Testis (tissue), 3 donors: ENCODE results near the gene EVA1B. TPM values are rescaled to one million over a fixed set of nuclear protein-coding genes. Genes with fewer than 3 reads are reported as not detected.
A peak's percentile ranks its signal among the peaks of the same experiment; 100 is the strongest.

Experiments used
- DNase-seq: peaks from one replicate; pipeline ENCODE4 v3.0.0-alpha.2; 2019
- H3K27ac ChIP-seq, 2 donors: fragments of 200-600 bp; sonication (generic); one replicate each; pipeline ENCODE4 v1.5.1; 2019
- H3K27me3 ChIP-seq: fragments of 200-600 bp; sonication (generic); one replicate; pipeline ENCODE4 v1.5.1; 2019
- H3K36me3 ChIP-seq: fragments of 200-600 bp; sonication (generic); one replicate; pipeline ENCODE4 v1.5.1; 2017; ENCODE audit warnings: low read depth; ENCODE audit errors: missing control alignments
- H3K4me1 ChIP-seq: fragments of 200-600 bp; sonication (generic); one replicate; pipeline ENCODE4 v1.5.1; 2019
- H3K4me3 ChIP-seq, 2 donors: fragments of 200-600 bp; sonication (generic); one replicate each; pipeline ENCODE4 v1.5.1; 2017 to 2019
- H3K9me3 ChIP-seq: fragments of 200-600 bp; sonication (generic); one replicate; pipeline ENCODE4 v1.5.1; 2017
- POLR2A ChIP-seq: fragments of 450-650 bp; IDR thresholded peaks from one replicate; pipeline ENCODE4 v1.6.1; 2017; ENCODE audit warnings: antibody characterized with exemption, mild to moderate bottlenecking, moderate library complexity
- WGBS, 2 donors: methylation state at CpG; one replicate each; pipeline ENCODE4 v1.1.5; 2018; 5-methylcytosine and 5-hydroxymethylcytosine counted together
- intact Hi-C: fragments of 100-400 bp; cut with DNase I; formaldehyde crosslinking; loops from one replicate; pipeline ENCODE4 v1.15.1; 2023; ENCODE audit warnings: low total_unique reads
- polyA plus RNA-seq: library from polyadenylated mRNA; stranded (reverse); fragments of 350-450 nt; fragmentation: Illumina TruSeq; extraction: RNeasy Lipid Tissue Mini Kit (QIAGEN cat#74804); gene quantifications from one replicate; pipeline ENCODE4 v1.2.3, GENCODE V29; 2014; ENCODE audit warnings: low read depth, low replicate concordance; ENCODE audit not compliant: insufficient read depth
- total RNA-seq, 2 donors: library from RNA; depleted of rRNA; stranded (reverse); fragments of >200 nt; gene quantifications; one replicate each; pipeline ENCODE4 v1.2.3, GENCODE V29; 2016
- TF ChIP-seq, protein P1 (sequence below), 3 experiments: fragments of 450-650 bp in 2 of 3; fragments of 200-600 bp in 1 of 3; sonication (generic) in 1 of 3; IDR thresholded peaks; one replicate each; pipeline ENCODE4 v1.5.1; 2016 to 2019; ENCODE audit warnings: antibody characterized with exemption in 3 of 3, mild to moderate bottlenecking in 2 of 3, moderate library complexity in 1 of 3

EVA1B gene
- total and polyA plus RNA-seq, 3 donors from 2014 or later, result 9.1 to 19.4 (median 9.6) TPM

DNA sequence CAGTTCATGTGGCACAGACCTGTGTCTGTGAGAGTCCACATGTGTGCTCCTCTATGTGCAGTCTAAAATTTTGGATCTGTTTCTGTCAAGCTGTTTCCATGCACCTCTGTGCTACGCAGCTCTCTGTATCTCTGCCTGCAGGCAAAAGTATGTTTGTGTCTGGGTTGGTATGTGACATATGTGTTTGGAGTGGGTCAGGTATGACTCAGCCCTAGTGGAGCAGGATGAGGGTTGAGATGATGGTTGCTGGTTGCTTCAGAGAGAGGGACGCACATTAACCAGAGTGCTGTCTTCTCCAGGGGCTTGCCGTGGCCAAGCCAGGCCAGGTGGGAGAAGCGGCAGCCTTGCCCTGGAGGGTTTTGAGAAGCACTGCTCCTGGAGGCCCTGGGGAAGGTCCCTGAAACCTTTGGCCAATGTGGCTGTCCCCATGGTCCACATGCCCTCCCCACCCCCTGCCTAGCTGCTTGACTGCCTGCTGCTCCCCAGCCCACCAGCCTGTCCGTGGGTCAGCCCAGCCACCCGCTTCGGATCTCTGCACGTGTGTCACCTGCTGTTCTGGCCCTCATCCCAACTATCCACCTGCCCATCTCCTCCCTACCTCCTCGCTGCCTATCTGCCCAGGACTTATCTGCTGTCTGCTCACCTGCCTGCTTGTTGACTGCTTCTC, 4.1 kb upstream of the EVA1B start:
- Histone ChIP-seq H3K9me3 (no peaks in the 10 kb centered on the region), H3K27me3 (no peaks in the 10 kb centered on the region), H3K27ac (no peak overlapping the region), H3K36me3 (no peaks in the 10 kb centered on the region), H3K4me1 (peaks cover 8% of the 10 kb centered on the region), H3K4me3 (no peak overlapping the region)
- WGBS, 2 donors, result 92 to 93% methylated on average over 9 of the region's 9 CpGs
- TF ChIP-seq POLR2A, result no peak
- TF ChIP-seq, protein P1, sequence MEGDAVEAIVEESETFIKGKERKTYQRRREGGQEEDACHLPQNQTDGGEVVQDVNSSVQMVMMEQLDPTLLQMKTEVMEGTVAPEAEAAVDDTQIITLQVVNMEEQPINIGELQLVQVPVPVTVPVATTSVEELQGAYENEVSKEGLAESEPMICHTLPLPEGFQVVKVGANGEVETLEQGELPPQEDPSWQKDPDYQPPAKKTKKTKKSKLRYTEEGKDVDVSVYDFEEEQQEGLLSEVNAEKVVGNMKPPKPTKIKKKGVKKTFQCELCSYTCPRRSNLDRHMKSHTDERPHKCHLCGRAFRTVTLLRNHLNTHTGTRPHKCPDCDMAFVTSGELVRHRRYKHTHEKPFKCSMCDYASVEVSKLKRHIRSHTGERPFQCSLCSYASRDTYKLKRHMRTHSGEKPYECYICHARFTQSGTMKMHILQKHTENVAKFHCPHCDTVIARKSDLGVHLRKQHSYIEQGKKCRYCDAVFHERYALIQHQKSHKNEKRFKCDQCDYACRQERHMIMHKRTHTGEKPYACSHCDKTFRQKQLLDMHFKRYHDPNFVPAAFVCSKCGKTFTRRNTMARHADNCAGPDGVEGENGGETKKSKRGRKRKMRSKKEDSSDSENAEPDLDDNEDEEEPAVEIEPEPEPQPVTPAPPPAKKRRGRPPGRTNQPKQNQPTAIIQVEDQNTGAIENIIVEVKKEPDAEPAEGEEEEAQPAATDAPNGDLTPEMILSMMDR (IDR thresholded peaks at IDR 0.05), result no peak
- intact Hi-C loops, result no loop called here
- DNase-seq, result no peak

- Histone ChIP-seq H3K4me1 (peaks cover 14% of the 10 kb centered on the region), H3K27ac (no peak overlapping the region), H3K9me3 (no peaks in the 10 kb centered on the region), H3K36me3 (no peaks in the 10 kb centered on the region), H3K4me3 (no peak overlapping the region), H3K27me3 (no peaks in the 10 kb centered on the region)
- TF ChIP-seq, protein P1 (IDR thresholded peaks at IDR 0.05), result no peak
- no peak for TF ChIP-seq POLR2A
- 63 to 71% methylated on average over 5 to 6 of the region's 6 CpGs for WGBS, 2 donors
- intact Hi-C loops, result no loop called here
- DNase-seq, result no peak
These were observed 3.1 kb upstream of the EVA1B start for GRCh38 chr1:36326499-36326898.

DNA sequence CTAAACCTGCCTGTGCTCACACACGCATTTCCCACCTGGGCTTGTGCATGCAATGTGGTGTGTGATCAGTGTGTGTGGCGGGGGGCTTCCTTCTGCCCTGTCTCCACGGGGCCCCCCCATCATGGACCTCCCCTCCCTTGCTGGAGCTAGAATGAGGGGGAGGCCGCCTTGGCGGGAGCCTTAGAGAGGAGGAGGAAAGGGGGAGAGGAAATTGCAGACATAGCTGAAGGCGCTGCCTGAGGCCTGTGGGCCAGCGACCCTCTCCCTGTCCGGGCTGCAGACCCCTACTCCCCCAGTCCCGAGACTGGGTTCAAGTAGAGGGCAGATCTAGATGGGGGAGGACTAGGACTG, 883 bp upstream of the EVA1B start:
- peaks cover 18% of the 10 kb centered on the region for H3K4me1 ChIP-seq
- H3K4me3 ChIP-seq, result no peak overlapping the region
- no peaks in the 10 kb centered on the region for H3K27me3 ChIP-seq
- intact Hi-C loops, result no loop called here
- DNase-seq, result no peak
- H3K36me3 ChIP-seq, result no peaks in the 10 kb centered on the region
- TF ChIP-seq POLR2A, result no peak
- TF ChIP-seq, protein P1 (IDR thresholded peaks at IDR 0.05), result no peak
- peak overlapping the region in 1 of 2 donors; percentile 94 for H3K27ac ChIP-seq
- no peaks in the 10 kb centered on the region for H3K9me3 ChIP-seq
- WGBS, 2 donors, result 7 to 10% methylated on average over 9 of the region's 9 CpGs

GRCh38 chr1:36322786-36323635, 434 bp downstream of the EVA1B start:
- WGBS, 2 donors, result 19 to 34% methylated on average over 12 to 33 of the region's 83 CpGs

More at GRCh38 chr1:36322786-36323635, 434 bp downstream of the EVA1B start:
- H3K4me3 ChIP-seq, result peak overlapping the region; percentile 75
- peaks cover 13% of the 10 kb centered on the region for H3K4me1 ChIP-seq
- DNase-seq, result peak; percentile 42
- TF ChIP-seq, protein P1 (IDR thresholded peaks at IDR 0.05), result no peak
- TF ChIP-seq POLR2A, result no peak
- no peaks in the 10 kb centered on the region for H3K9me3 ChIP-seq
- H3K36me3 ChIP-seq, result no peaks in the 10 kb centered on the region
- intact Hi-C loops, result no loop called here
- H3K27me3 ChIP-seq, result no peaks in the 10 kb centered on the region
- peak overlapping the region; percentile 88 to 94 for H3K27ac ChIP-seq
